GM21526 (cell line): Measurements from ENCODE around the gene KCNK3.

Experiments
- ATAC-seq: cut with Tn5 transposase; IDR thresholded peaks from one replicate; pipeline ENCODE4 v1.9.1; 2021; ENCODE audit warnings: moderate library complexity; ENCODE audit not compliant: unreplicated experiment, low FRiP score

The KCNK3 gene

GRCh38 chr2:26769089-26769761 is 76.7 kb downstream of the KCNK3 start:
- ATAC-seq: no peak

- no peak for ATAC-seq
Measured at GRCh38 chr2:26770986-26771586, 78.6 kb downstream of the KCNK3 start.

GRCh38 chr2:26772064-26773001 is 79.8 kb downstream of the KCNK3 start:
- no peak for ATAC-seq

GRCh38 chr2:26776195-26776800 is 83.8 kb downstream of the KCNK3 start:
- no peak for ATAC-seq

GRCh38 chr2:26778098-26778497 is 85.6 kb downstream of the KCNK3 start:
- no peak for ATAC-seq

- no peak for ATAC-seq
Measured at GRCh38 chr2:26778507-26778906, 86.0 kb downstream of the KCNK3 start.

- ATAC-seq: no peak
Measured at GRCh38 chr2:26780203-26780760, 87.8 kb downstream of the KCNK3 start.
